GM06990 (cell line): ENCODE measurements around the gene TMEM62.

ENCODE experiments used
- DNase-seq: peaks from one replicate; pipeline ENCODE4 v3.0.0-alpha.2; 2011; ENCODE audit not compliant: insufficient read length; ENCODE audit errors: extremely low read depth
- H3K27me3 ChIP-seq: replicated peaks from 2 replicates; pipeline ENCODE4 v1.6.0; 2011; ENCODE audit warnings: low read length; ENCODE audit not compliant: control insufficient read depth, insufficient read depth
- H3K36me3 ChIP-seq: 2 replicates; pipeline ENCODE4 v1.5.1; 2011; ENCODE audit warnings: low read length; ENCODE audit not compliant: control insufficient read depth, insufficient read depth
- H3K4me3 ChIP-seq: replicated peaks from 2 replicates; pipeline ENCODE4 v1.5.1; 2011; ENCODE audit warnings: low read depth, mild to moderate bottlenecking, control low read depth, low read length
- TF ChIP-seq, protein P1 (sequence below): IDR thresholded peaks from 2 replicates; pipeline ENCODE4 v1.5.1; 2011; ENCODE audit warnings: low read length, control low read depth, mild to moderate bottlenecking, inconsistent platforms; ENCODE audit not compliant: insufficient read depth, poor library complexity, severe bottlenecking

Gene TMEM62

DNA sequence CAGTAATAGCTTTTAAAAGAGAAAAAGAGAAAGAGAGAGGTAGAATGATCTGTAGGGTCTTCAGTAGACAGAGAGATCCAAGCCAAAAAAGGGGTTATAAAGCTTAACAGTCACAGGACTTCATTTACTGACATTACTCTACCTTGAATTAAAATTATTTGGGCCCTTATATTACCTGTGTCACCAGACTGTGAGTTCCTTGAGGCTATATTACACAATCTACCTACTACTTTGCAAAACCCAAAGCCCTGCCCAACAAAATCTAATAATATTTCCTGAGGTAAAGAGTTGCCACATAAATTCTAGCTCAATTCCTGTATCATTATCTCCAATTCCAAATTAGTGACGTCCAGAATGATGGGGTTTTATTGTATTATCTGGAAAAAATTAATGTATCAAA, 29.5 kb upstream of the TMEM62 start:
- H3K4me3 ChIP-seq: no peak overlapping the region
- H3K27me3 ChIP-seq: no peaks in the 10 kb centered on the region
- H3K36me3 ChIP-seq: peaks cover 6% of the 10 kb centered on the region
- no peak for DNase-seq
- TF ChIP-seq, protein P1, sequence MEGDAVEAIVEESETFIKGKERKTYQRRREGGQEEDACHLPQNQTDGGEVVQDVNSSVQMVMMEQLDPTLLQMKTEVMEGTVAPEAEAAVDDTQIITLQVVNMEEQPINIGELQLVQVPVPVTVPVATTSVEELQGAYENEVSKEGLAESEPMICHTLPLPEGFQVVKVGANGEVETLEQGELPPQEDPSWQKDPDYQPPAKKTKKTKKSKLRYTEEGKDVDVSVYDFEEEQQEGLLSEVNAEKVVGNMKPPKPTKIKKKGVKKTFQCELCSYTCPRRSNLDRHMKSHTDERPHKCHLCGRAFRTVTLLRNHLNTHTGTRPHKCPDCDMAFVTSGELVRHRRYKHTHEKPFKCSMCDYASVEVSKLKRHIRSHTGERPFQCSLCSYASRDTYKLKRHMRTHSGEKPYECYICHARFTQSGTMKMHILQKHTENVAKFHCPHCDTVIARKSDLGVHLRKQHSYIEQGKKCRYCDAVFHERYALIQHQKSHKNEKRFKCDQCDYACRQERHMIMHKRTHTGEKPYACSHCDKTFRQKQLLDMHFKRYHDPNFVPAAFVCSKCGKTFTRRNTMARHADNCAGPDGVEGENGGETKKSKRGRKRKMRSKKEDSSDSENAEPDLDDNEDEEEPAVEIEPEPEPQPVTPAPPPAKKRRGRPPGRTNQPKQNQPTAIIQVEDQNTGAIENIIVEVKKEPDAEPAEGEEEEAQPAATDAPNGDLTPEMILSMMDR: no peak

DNA sequence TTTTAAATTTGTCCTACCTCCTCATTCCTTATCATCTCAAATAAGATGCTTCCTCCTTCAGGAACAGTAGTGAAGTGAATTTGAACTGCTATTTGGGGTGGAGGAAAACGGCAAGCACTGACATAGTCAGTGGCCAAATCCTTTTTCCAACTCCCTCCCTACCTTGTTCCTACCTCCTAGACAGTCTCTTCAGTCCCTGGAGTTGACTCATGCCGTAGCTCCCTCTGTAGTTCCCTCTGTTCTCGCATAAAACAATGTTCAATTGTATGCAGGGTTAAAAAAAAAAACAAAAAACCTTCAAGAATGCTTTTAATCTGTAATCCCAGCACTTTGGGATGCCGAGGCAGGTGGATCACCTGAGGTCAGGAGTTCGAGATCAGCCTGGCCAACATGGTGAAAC, 29.0 kb upstream of the TMEM62 start:
- H3K4me3 ChIP-seq: peak overlapping the region; percentile 98
- H3K27me3 ChIP-seq: no peaks in the 10 kb centered on the region
- DNase-seq: no peak
- TF ChIP-seq, protein P1: no peak
- H3K36me3 ChIP-seq: peaks cover 6% of the 10 kb centered on the region

DNA sequence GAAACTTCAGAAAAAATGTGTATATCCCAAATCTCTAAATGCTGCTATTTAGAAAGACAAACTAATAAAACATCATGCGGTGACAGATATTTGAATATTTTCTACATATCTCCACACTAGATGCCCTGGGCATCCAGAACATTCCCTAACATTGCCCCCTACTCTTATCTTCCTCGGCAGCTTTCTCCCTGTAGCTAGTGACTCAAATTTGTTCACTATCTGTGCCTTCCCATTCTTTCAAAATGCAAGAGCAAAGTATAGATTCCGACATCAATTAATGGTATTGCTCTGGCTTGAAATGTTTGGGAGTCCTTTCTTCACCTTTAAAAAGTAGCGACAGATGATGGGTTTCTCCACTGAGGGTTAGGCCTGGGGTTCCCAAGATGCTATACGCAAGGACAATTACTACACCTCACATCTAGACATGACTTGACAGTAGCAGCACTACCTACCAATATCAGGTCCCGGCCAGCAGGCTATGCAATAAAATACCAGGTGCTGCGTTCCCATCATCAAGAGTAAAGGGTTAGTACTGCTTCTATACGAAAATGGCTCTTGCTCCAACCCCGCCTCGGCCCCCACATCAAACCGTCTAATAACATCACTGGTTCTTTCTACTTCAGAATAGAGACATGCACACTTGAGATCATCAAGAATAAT, 28.2 kb upstream of the TMEM62 start:
- Histone ChIP-seq H3K27me3 (no peaks in the 10 kb centered on the region), H3K4me3 (peak overlapping the region; percentile 98), H3K36me3 (peaks cover 6% of the 10 kb centered on the region)
- DNase-seq: peak; percentile 20
- TF ChIP-seq, protein P1: no peak

DNA sequence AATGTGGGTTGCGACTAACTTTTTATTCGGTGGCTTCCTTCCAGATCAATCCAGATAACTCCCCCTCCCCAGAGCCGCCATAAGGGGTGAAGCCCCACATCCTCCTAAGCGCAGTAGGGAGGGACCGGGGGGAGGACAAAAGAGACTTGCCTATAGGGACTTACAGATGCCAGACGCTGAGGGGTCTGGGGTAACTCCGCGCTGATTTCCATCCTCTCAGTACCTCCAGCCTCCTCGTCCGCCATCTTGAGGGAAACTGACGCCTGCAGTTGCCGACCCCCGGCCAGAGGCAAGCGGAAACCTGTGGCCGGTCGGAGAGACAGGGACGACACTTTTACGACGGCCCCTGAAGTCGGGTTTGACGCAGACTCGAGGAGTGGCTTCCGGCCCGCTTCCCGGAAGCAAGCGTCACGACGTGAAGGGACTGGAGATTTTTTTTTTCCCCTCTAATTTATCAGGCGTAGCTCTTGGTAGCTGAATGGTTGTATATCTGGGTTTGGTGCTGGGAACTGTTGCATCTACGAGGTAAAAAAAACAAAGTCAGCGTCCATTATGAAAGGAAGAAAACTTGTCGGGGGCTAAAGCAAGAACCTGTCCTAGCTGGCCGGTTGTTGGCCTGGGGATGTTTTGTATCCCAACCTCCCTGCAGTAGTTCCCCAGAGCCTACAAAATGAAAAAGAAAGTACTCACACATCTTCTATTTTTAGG, 27.5 kb upstream of the TMEM62 start, which contains the start of gene UBR1:
TSS of gene UBR1 (minus strand) at position 261 of the 708 bp plus-strand sequence. CDS start at position 245, 16 bp downstream.
- peak; percentile 89 for DNase-seq
- peaks cover 5% of the 10 kb centered on the region for H3K36me3 ChIP-seq
- peak within 1 kb of the TSS; percentile 98 for H3K4me3 ChIP-seq
- TF ChIP-seq, protein P1: no peak
- H3K27me3 ChIP-seq: no peaks in the 10 kb centered on the region

DNA sequence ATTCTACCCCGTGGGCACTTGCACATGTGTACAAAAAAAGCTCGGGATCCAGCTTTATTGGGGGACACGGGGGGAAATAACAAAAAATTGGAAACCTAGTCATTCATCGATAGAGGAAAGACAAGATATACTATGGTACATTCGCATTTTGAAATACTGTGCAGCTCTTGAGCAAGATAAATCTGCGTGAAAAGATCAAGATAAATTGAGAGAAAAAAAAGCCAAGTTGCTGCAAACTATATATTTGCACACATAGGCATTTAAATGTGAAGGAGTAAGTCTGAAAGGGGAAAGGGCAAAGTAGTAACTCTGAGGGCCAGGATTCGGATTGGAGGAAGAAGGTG, 26.9 kb upstream of the TMEM62 start:
- TF ChIP-seq, protein P1: no peak
- peaks cover 1% of the 10 kb centered on the region for H3K36me3 ChIP-seq
- no peaks in the 10 kb centered on the region for H3K27me3 ChIP-seq
- H3K4me3 ChIP-seq: peak overlapping the region; percentile 98
- DNase-seq: no peak
